ENCODE data around the gene CD244.

- TF ChIP-seq CTCF (conservative IDR thresholded peaks at IDR 0.05) (no peak), EZH2 (IDR thresholded peaks at IDR 0.05; ENCODE audit: low read depth) (no peak)
These were observed 4.2 kb downstream of the CD244 start for GRCh38 chr1:160858507-160858906.

All from PC-9 (cell line).